Midbrain (tissue), 1 donor: ENCODE results near the gene DENND1A.
"Not testable (repeated sequence)": the region's sequence is repeated elsewhere in the genome, so short reads cannot be mapped to it uniquely, and the experiment has no call there.

Experiments used
- DNase-seq: peaks from one replicate; lab custom pipeline; 2025; lab: John Stamatoyannopoulos, UW

Gene DENND1A

DNA sequence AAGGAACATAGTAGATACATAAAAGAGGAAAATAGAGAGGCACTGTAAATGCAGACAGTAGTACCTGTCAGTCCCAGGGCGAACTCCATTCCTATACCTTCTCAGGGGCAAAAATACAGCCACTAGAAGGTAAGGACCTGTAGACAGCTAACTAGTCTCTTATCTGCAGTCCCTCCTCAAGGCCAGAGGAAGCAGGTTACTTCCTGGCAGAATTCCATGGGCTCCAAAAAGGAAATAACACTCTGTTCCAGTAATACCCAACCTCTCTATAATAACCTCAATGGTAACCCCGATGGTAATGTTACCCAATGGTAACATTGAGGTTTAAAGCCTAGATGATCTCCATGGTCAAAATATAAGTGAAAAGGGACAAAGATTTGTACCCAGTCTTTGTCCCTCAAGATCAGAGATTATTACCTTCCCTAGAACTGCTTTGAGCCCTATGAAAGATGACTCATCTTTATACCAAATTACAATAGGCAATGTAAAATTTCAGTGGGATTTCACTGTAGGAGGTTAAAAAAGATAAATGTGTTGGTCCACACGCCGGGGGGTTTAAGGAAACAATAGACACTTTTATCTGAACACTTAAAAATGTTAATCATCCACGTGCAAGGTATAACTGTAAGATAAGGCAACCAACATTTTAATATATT, 113.0 kb downstream of the DENND1A start:
- DNase-seq, result no peak

- DNase-seq, result not testable (repeated sequence)
Measured at GRCh38 chr9:123815856-123816255, 114.1 kb downstream of the DENND1A start.

DNA sequence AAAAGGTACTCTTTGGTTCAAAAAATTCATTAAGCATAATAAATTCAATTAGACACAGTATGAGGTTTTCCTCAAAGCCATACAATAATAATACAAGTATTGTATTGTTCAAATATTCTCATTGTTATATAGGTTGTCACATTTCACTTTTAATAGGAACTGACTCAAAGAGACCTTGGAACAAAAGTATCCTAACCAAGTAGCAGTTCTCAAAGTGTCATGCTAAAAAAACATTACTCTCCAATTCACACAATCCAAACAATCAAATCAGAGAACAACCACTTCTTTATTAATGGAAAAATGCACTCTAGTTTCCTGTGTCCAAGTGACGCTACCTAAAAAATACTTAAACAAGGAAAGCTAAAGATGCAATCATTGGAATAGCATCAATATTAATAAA, 115.4 kb downstream of the DENND1A start:
- DNase-seq, result no peak

GRCh38 chr9:123812984-123813383, 116.9 kb downstream of the DENND1A start:
- no peak for DNase-seq

DNA sequence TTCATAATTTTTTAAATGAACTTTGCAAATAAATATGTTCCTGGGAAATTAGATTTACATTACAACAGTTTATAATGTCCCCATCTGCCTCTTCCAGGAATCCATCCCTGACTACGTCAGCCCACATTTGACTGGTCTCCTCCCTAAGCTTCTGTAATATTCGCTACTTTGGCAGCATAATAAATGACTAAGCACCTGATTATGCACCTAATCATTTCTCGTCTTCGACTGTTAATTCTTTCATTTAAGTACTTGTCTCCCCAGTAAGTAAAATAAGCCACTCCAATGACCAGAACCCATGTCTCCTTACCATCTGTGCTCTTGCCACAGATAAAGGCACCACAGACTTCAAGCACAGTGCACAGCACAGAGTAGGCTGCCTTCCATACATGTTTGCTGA, 122.7 kb downstream of the DENND1A start:
- DNase-seq, result no peak

GRCh38 chr9:123806829-123807228, 123.1 kb downstream of the DENND1A start:
- no peak for DNase-seq

DNA sequence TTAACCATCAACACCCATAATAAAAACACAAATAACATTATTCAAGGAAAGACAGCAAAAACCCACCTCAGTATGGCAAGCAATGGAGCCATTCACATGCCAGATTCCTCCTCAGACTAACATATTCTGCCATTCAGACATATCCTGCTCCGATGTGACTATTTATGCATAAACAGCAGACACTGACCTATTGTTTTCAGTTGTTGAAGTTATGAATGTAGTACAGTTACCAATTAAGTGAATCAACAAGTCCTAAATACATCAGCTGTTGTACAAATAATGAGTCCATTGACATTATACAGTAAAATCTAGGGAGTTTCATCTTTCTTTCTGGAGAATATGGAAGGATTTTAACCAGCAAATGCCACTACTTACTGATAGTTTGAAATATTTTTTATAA, 131.7 kb downstream of the DENND1A start:
- DNase-seq, result no peak

DNA sequence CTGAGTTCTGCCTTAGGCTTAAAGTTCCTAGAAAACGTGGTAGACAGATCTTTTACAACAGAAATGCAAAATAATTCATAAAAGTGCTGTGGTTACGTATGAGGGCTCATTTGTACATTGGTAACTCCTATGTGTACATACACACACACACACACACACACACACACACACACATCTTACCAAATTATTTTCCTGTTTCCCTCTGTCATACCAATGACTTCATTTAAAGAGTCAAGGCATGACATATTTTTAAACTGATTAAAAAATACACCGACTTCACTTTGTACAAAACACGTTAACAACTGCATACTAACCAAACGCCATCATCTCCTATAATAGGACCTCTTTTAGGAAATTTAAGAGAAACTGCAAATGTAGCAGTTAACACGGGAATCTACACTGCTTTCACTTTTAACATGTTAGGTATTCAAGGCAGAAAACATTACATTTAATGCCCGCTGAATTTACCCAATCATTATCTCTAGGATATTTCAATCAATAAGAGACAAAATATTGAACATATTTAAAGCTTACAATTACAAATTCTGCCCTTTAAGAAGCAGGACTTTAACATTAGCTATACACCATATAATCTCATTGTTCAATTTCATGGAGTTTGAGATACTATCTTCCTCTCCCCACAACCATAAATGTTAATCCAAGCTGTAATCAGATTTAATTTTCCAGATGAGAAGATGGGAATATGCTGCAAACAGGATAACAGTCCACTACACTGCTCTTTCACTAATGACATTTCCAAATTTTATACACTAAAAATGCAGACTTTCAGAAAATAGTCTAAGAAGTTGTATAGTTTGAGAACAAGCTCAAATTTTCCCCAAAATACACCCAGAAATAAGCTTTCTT, 133.1 kb downstream of the DENND1A start:
- no peak for DNase-seq

- DNase-seq, result no peak
Measured at GRCh38 chr9:123796094-123796493, 133.8 kb downstream of the DENND1A start.

- no peak for DNase-seq
Measured at GRCh38 chr9:123795336-123795735, 134.6 kb downstream of the DENND1A start.

DNA sequence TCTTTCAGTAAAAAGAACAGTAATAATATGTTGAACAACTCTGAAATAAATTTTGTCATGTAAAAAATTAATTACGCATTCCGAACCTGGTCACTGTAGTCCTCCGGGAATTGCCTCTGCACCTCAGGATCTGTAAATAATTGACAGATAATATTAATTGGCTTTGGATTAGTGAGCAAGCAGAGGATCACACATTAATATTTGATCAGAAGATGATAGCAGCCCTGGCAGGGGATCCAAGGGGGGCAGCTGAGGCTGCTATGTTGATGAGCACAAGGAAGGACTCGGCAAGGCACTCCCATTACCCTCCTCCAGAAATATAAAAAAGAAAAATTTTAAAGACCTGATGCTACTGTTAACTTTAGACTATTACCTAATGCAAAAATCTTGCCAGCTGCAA, 137.4 kb downstream of the DENND1A start:
- DNase-seq, result no peak

- no peak for DNase-seq
Measured at GRCh38 chr9:123789554-123790292, 140.2 kb downstream of the DENND1A start.

DNA sequence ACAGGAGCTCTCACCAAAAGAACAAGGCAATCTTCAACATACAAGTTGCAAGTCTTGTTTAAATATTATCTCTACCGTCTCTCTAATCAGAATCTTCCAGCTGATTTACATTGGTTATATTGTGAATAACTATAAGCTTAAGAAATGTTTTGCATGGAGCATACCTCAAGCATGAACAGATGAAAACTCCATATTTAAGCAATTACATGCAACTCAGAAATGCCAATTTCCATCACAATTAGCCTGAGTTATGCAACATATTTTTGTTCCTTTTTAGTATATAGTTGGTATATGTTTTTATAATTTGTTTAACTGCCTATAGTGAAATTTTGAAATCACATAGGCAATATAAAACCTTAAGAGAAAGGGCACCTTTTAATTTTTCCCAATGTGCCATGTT, 142.5 kb downstream of the DENND1A start:
- DNase-seq, result no peak

DNA sequence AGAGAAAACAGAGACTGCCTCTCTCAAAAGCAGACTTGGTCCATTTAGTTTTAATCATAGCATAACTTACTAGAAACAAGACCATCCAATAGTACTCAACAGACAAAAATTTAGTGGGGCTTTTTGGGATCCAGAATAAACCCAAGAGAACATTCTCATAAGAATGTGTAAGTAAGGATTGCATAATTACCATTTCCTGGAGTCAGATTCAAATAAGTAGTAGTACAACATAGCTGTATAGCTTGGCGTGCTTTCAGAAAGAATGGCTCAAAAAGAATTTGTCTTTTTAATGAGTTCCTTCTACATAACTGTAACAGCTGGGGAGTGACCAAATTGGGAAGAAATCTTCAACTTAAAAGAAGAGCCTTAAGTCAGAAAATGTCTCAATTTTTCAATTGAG, 145.4 kb downstream of the DENND1A start:
- DNase-seq, result no peak

GRCh38 chr9:123778232-123778902, 151.6 kb downstream of the DENND1A start:
- no peak for DNase-seq

- no peak for DNase-seq
Measured at GRCh38 chr9:123776708-123777537, 153.0 kb downstream of the DENND1A start.

- DNase-seq, result no peak
Measured at GRCh38 chr9:123775289-123776284, 154.3 kb downstream of the DENND1A start.

DNA sequence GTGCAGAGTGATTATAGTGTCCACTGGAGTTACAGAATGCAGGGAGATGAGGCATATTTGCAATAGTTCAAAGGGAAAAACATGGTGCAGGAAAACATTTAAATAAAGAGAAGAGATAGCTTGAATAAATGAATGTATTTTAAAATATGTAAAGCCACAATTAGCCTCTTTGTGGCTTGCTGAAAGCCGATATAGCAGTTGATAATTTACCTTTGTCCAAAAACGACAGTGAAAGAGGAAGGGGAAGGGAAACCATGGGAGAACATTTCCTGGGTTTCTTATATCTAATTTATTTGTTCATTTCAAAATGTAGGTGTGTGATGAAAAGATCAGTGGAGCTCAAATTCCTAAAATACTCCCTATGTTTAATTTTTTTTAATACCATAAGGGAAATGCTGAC, 156.1 kb downstream of the DENND1A start:
- DNase-seq, result no peak

DNA sequence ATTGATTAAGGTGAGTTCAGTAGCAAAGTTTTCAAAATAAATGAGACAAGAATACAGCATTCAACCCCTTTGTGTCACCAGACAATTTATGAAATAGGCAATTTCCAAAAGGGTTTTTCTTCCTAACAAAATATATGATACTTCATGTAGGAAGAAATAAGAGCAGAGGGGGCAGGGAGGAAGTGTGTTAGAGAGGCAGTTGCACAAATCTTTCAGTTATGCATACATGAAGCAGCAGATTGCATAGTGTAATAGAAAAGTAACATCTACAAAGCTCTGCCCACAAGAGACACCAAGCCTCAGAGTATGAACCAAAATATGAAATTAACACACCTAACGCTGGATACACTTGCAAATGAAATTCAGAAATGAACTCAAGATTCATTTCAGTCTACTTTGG, 157.0 kb downstream of the DENND1A start:
- DNase-seq, result no peak

DNA sequence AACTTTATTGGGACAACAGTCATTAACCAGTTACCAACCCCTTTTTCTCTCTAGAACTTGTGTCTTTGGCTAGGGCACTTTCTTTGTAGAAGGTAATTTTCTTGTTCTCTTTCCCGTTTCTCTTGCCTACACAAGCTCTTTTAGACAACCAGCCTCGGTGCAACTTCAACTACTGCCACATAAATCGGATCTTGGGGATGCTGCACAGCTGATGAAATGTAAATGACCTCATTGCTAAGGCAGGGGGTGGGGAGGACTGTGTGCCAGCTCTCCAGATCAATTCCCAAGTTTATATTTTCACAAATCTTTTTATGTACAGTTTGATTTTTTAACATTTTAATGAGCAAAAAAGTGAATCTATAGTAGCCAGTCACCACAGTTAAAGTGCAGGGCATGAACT, 157.6 kb downstream of the DENND1A start:
- DNase-seq, result no peak
